ENCODE results near the gene PSTPIP1. TPM values are rescaled to one million over a fixed set of nuclear protein-coding genes. Genes with fewer than 3 reads are reported as not detected.
"Not testable (repeated sequence)": the region's sequence is repeated elsewhere in the genome, so short reads cannot be mapped to it uniquely, and the experiment has no call there.

Gene PSTPIP1
- 55.7 TPM for total RNA-seq

DNA sequence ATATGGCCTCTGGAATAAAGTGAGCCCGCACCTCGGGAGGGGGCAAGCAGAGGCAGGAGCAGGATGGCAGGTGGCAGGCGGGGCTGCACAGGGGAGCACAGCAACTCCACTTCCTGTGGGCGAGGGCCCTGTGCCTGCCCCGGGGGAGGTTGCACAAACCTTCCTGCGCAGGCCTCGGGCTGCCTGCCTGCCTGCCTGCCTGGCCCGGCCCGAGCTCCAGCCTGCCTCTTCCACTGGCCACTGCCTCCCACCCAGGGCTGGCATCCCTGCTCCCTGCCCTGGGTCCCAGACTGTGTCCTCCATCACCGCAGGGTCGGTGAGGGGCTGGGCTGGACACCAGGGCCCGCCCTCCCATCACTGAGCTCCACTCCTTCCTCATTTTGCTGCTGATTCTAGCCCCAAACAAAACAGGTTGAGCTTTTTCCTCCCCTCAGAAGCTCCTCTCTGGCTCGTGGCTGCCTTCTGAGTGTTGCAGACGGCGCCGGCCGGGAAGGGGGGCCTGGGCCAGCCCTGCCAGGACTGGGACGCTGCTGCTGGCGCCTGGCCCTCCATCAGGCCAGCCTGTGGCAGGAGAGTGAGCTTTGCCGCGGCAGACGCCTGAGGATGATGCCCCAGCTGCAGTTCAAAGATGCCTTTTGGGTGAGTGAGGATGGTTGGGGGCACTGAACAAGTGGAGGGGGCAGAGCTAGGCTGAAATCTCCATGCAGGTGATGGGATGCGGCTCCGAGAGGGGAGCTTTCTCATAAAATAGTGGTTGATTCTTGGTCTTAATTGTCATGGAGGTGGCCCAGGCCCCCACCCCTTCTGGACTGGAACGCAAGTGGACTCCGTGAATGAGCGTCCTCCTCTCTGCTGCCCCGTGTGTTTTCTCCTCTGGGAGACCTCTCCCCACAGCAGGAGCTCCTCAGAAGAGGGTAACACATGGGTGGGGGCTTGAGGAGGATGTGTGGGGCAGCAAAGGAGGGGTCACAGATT, at the start of gene PSTPIP1:
Gene PSTPIP1, plus strand, starts transcription at position 156 of the 975 bp plus-strand sequence. Its CDS starts 448 bp downstream, at position 604.
- Histone ChIP-seq H3K27me3 (ENCODE audit: insufficient read depth, low read length) (no peaks in the 10 kb centered on the region), H3K4me1 (ENCODE audit: insufficient read depth, low read length) (peaks cover 97% of the 10 kb centered on the region), H3K4me3 (ENCODE audit: low read length) (peak within 1 kb of the TSS; percentile 58), H3K9me3 (ENCODE audit: low read depth, low read length) (no peaks in the 10 kb centered on the region)

DNA sequence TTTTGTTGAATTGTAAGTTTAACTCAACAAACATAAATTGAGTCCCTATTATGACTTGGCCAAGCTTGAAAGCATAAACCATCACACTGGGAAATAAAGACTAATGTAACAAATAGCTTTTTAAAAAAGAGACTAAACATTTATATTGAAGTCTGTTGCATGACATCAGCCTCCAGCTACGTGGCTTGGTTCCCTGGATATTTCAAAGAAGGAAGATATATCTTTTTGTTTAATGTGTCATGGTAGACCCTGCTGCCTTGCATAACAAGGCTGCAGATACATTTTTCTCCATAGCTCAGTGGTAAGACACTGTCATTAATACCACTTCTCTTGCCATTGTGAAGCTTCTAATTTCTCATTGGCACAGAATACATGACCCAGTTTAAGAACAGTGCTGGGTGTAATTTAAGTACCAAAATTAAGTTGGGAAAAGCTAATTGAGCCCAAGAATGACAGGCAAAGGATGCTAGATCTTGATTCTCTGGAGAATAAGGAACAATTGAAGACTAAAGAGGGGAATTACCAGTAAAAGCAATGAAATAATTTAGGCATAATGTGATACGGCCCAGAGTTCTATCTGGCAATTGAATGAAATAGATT, 49.3 kb upstream of the PSTPIP1 start:
- no peaks in the 10 kb centered on the region for H3K9me3 ChIP-seq (ENCODE audit: low read depth, low read length)
- H3K27me3 ChIP-seq (ENCODE audit: insufficient read depth, low read length) = no peaks in the 10 kb centered on the region
- no peaks in the 10 kb centered on the region for H3K4me1 ChIP-seq (ENCODE audit: insufficient read depth, low read length)
- H3K4me3 ChIP-seq (ENCODE audit: low read length) = no peak overlapping the region

DNA sequence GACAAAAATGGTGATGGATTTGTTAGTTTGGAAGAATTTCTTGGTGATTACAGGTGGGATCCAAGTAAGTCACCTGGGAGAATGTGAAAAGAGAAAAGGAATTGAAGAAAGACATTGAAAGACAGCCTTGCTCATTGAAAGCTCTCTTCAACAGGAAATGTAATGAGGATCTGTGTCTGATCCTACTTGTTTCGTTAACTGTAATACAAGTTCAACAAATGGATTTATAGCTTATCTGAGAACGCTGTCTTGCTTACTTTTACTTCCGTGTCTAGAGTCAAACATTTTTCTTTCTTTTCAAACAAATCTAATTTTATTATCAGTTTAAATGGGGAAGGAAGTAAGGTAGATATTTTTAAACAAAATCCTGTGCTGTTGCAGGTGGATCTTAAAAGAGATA, 47.5 kb upstream of the PSTPIP1 start:
- Histone ChIP-seq H3K4me1 (ENCODE audit: insufficient read depth, low read length) (no peaks in the 10 kb centered on the region), H3K4me3 (ENCODE audit: low read length) (no peak overlapping the region), H3K9me3 (ENCODE audit: low read depth, low read length) (no peaks in the 10 kb centered on the region), H3K27me3 (ENCODE audit: insufficient read depth, low read length) (no peaks in the 10 kb centered on the region)

- H3K4me1 ChIP-seq (ENCODE audit: insufficient read depth, low read length) = no peaks in the 10 kb centered on the region
These were observed 43.7 kb upstream of the PSTPIP1 start for GRCh38 chr15:76951220-76951619.

GRCh38 chr15:76953913-76954312, 41.0 kb upstream of the PSTPIP1 start:
- no peaks in the 10 kb centered on the region for H3K4me1 ChIP-seq (ENCODE audit: insufficient read depth, low read length)

More at GRCh38 chr15:76951220-76951619, 43.7 kb upstream of the PSTPIP1 start:
- Histone ChIP-seq H3K9me3 (ENCODE audit: low read depth, low read length) (no peaks in the 10 kb centered on the region), H3K27me3 (ENCODE audit: insufficient read depth, low read length) (no peaks in the 10 kb centered on the region), H3K4me3 (ENCODE audit: low read length) (no peak overlapping the region)

GRCh38 chr15:76954744-76955143, 40.2 kb upstream of the PSTPIP1 start:
- Histone ChIP-seq H3K27me3 (ENCODE audit: insufficient read depth, low read length) (no peaks in the 10 kb centered on the region), H3K4me3 (ENCODE audit: low read length) (no peak overlapping the region), H3K4me1 (ENCODE audit: insufficient read depth, low read length) (no peaks in the 10 kb centered on the region), H3K9me3 (ENCODE audit: low read depth, low read length) (no peaks in the 10 kb centered on the region)

More at GRCh38 chr15:76953913-76954312, 41.0 kb upstream of the PSTPIP1 start:
- Histone ChIP-seq H3K9me3 (ENCODE audit: low read depth, low read length) (no peaks in the 10 kb centered on the region), H3K4me3 (ENCODE audit: low read length) (no peak overlapping the region), H3K27me3 (ENCODE audit: insufficient read depth, low read length) (no peaks in the 10 kb centered on the region)

DNA sequence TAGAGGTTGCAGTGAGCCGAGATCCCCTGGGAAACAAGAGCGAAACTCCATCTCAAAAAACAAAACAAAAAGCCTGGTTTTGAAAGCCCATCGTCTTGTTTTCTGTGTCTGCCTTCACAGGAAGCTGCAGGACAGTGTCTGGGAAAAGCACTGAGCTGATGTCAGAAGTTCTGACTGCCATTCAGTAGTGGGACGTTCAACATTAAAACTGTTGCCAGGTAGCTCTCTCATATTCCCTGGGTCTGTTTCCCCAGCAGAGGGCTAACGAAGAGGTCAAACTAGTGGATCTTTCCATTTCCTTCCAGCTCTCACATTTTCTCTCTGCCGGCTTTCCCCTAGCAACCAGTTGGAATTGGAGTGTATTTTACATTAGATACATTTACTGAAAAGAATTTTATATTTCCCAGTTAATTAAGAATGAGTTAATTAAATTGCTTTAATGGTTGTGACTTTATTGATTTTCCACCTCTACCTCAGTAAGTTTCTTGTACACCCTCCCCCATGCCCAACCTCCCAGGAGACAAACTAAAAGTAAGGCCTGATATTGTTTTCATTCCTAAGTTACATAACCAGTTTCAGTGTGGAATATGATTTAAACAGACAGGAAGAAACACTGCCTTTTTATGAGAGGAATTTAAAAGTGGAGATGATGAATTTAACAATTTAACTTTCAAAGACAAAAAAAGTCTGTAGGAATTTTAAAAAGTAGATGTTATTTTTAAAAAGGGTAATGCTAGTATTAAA, 33.5 kb upstream of the PSTPIP1 start:
- H3K9me3 ChIP-seq (ENCODE audit: low read depth, low read length) = no peaks in the 10 kb centered on the region
- H3K4me1 ChIP-seq (ENCODE audit: insufficient read depth, low read length) = no peaks in the 10 kb centered on the region
- no peak overlapping the region for H3K4me3 ChIP-seq (ENCODE audit: low read length)
- peaks cover 2% of the 10 kb centered on the region for H3K27me3 ChIP-seq (ENCODE audit: insufficient read depth, low read length)

DNA sequence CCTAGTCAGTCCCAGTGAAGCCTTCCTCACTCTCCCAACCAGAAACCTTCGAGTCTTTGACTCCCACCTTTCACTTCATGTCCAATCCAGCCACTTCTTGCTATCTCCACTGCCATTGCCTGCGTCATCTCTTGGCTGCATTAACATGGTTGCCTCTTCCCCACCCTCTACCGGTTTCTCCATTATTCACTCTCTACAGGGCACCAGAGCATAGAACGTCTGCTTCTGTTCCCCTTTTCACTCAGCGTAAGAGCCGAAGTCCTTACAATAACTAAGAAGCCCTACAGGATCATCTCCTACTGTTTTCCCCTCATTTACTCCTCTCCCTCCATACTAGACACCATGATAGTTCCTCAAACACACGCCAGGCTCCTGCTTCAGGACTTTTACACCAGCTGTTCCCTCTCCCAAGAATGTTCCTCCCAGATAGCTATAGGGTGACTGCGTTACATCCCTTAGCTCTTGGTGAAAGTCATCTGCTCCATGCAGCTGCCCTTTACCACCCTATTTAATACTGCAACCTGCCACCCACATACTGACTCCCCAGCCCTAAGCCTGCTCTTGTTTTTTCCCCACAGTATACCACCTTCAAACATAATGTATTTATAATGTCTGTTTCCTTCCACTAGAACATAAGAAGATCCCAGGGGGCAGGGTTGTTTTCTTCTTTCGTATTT, 32.5 kb upstream of the PSTPIP1 start:
- Histone ChIP-seq H3K4me1 (ENCODE audit: insufficient read depth, low read length) (no peaks in the 10 kb centered on the region), H3K4me3 (ENCODE audit: low read length) (no peak overlapping the region), H3K27me3 (ENCODE audit: insufficient read depth, low read length) (peaks cover 2% of the 10 kb centered on the region), H3K9me3 (ENCODE audit: low read depth, low read length) (no peaks in the 10 kb centered on the region)

DNA sequence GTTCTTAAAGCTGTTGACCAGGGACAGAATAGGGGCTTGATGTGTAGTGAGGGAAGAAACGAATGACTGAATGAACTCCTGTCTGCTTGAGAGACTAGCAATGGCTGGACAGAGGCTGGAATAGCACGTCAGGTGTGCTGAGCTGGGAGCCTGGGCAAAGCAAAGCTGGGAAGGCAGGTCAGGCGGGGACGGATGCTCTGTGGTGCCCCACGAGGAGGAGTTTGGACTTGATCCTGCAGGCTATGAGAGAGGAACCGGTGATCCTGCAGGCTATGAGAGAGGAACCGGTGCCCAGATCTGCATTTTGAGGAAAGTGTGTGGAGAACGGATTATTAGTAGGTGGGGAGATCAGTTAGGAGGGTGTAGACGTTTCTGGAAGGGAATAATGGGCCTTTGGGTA, 31.3 kb upstream of the PSTPIP1 start:
- peaks cover 2% of the 10 kb centered on the region for H3K27me3 ChIP-seq (ENCODE audit: insufficient read depth, low read length)
- H3K4me3 ChIP-seq (ENCODE audit: low read length) = no peak overlapping the region
- no peaks in the 10 kb centered on the region for H3K9me3 ChIP-seq (ENCODE audit: low read depth, low read length)
- H3K4me1 ChIP-seq (ENCODE audit: insufficient read depth, low read length) = no peaks in the 10 kb centered on the region

DNA sequence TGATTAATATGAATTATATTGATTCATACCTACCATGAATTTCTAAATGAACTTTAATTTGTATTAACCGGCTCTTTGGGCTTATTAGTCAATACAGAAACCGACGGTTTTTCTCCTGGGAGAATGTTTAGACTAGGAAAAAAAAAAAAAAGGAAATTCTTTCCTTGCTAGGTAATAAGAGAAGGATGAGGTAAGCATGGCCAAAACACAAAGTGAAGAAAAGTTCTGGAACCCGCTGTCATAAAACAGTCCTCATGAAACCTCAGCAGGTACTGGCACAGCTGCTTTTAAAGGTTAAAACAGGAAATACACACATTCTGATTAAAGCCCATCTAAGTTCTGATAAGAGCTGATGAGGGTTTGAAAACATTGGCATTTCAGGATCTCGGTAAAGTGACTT, 30.8 kb upstream of the PSTPIP1 start:
- H3K27me3 ChIP-seq (ENCODE audit: insufficient read depth, low read length) = peaks cover 2% of the 10 kb centered on the region
- H3K4me1 ChIP-seq (ENCODE audit: insufficient read depth, low read length) = no peaks in the 10 kb centered on the region
- no peak overlapping the region for H3K4me3 ChIP-seq (ENCODE audit: low read length)
- no peaks in the 10 kb centered on the region for H3K9me3 ChIP-seq (ENCODE audit: low read depth, low read length)

DNA sequence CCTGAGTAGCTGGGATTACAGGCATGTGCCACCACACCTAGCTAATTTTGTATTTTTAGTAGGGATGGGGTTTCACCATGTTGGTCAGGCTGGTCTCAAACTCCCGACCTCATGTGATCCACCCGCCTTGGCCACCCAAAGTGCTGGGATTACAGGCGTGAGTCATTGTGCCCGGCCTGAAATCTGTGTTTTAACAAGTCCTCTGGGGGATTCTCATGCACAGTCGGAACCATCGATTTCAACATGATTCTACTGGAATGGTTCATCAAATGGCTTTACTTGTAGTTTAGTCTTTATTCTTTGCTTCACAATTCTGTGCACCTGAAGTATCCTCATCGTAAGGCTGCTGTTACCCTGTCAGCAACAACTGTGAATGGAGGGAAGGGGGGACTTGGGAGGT, 28.9 kb upstream of the PSTPIP1 start:
- H3K4me1 ChIP-seq (ENCODE audit: insufficient read depth, low read length); H3K9me3 ChIP-seq (ENCODE audit: low read depth, low read length); H3K27me3 ChIP-seq (ENCODE audit: insufficient read depth, low read length); H3K4me3 ChIP-seq (ENCODE audit: low read length): not testable (repeated sequence)

DNA sequence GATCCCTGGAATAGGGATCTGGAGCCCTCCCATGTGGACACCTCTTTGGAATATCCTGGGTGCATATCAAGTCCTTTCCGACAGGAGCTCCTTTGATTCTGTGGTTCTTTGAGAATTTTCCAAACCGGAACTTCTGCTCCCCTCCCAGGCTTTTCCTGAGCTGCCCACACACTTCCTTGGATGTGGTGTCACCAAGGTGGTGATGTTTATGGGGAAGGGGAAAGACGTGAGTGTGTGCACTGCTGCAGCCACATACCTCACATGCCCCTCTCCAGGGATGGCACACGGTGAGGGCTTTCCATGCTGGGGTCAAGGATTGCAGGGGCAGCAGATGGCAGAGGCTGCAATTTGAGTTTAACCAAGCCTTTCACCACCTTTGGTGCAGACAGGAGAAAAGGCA, 27.9 kb upstream of the PSTPIP1 start:
- H3K9me3 ChIP-seq (ENCODE audit: low read depth, low read length) = no peaks in the 10 kb centered on the region
- H3K4me1 ChIP-seq (ENCODE audit: insufficient read depth, low read length) = no peaks in the 10 kb centered on the region
- peaks cover 2% of the 10 kb centered on the region for H3K27me3 ChIP-seq (ENCODE audit: insufficient read depth, low read length)
- no peak overlapping the region for H3K4me3 ChIP-seq (ENCODE audit: low read length)

DNA sequence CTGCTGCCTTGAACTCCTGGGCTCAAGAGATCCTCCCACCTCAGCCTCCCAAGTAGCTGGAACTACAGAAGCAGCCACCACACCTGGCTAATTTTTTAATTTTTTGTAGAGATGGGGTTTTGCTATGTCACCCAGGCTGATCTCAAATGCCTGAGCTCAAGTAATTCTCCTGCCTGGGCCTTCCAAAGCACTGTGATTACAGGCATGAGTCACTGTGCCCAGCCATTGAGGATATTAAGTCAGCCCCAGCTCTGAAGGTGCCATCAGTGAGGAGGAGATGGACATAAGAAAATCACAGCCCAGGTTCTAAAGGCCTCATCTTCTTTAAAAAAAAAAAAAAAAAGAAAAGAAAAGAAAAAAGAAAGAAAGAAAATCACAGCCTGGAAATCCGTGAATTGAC, 26.6 kb upstream of the PSTPIP1 start:
- peaks cover under 1% of the 10 kb centered on the region for H3K4me1 ChIP-seq (ENCODE audit: insufficient read depth, low read length)
- H3K4me3 ChIP-seq (ENCODE audit: low read length) = no peak overlapping the region
- H3K27me3 ChIP-seq (ENCODE audit: insufficient read depth, low read length) = peaks cover 2% of the 10 kb centered on the region
- no peaks in the 10 kb centered on the region for H3K9me3 ChIP-seq (ENCODE audit: low read depth, low read length)

DNA sequence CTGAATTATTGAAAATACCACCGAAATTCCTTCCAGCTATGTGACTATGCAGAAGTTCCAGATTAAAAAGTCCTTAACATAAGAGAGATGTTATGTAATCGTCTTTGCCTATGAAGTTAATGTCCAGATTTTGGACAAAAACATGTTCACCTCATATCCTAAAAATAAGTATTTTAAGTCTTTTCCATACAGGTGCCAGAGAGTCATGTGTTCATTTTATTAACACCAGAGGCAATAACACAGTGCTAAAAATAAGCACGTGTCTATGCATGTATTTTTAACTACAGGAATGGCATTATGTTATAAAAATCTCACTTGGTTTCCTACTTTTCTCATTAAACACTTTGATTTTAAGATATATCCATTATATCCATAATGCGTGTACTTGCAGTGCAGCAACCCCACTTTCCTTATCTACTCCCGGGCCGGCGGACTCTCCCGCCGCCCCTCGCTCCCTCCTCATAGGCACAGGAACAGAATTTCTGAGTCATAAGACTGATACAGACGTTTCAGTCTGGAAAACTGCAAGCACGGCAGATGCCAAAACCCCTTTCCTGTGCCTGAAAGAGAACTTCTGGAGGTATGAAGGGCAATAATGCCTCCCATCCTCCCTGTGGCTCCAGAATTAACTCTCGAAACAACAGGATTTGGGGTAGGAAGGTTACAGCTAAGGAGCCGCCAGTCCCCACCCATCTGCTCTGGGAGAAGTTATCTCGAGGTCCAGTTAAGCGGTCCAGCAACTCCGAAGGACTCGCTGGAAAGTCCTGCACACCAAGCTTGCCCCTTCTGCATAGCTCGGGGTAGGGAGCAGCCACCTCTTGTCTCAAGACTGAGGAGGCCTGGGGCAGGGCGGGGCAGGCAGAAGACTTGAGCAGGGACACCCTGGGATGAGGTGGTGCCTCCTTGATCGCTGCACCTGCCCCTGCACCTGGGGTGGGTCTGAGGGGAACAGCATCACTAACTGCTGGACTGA, 22.3 kb upstream of the PSTPIP1 start:
- Histone ChIP-seq H3K27me3 (ENCODE audit: insufficient read depth, low read length) (no peaks in the 10 kb centered on the region), H3K9me3 (ENCODE audit: low read depth, low read length) (no peaks in the 10 kb centered on the region)

More for the DNA sequence above, 22.3 kb upstream of the PSTPIP1 start:
- Histone ChIP-seq H3K4me3 (ENCODE audit: low read length) (no peak overlapping the region), H3K4me1 (ENCODE audit: insufficient read depth, low read length) (peaks cover 18% of the 10 kb centered on the region)

All from mononuclear cell (primary cell).